MV-4-11 (cell line): ENCODE measurements around the gene TEX28.
"Not testable (repeated sequence)": the region's sequence is repeated elsewhere in the genome, so short reads cannot be mapped to it uniquely, and the experiment has no call there.

Source experiments
- DNase-seq: peaks from one replicate; lab custom pipeline; 2025; lab: John Stamatoyannopoulos, UW

Gene TEX28, protein sequence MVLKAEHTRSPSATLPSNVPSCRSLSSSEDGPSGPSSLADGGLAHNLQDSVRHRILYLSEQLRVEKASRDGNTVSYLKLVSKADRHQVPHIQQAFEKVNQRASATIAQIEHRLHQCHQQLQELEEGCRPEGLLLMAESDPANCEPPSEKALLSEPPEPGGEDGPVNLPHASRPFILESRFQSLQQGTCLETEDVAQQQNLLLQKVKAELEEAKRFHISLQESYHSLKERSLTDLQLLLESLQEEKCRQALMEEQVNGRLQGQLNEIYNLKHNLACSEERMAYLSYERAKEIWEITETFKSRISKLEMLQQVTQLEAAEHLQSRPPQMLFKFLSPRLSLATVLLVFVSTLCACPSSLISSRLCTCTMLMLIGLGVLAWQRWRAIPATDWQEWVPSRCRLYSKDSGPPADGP

DNA sequence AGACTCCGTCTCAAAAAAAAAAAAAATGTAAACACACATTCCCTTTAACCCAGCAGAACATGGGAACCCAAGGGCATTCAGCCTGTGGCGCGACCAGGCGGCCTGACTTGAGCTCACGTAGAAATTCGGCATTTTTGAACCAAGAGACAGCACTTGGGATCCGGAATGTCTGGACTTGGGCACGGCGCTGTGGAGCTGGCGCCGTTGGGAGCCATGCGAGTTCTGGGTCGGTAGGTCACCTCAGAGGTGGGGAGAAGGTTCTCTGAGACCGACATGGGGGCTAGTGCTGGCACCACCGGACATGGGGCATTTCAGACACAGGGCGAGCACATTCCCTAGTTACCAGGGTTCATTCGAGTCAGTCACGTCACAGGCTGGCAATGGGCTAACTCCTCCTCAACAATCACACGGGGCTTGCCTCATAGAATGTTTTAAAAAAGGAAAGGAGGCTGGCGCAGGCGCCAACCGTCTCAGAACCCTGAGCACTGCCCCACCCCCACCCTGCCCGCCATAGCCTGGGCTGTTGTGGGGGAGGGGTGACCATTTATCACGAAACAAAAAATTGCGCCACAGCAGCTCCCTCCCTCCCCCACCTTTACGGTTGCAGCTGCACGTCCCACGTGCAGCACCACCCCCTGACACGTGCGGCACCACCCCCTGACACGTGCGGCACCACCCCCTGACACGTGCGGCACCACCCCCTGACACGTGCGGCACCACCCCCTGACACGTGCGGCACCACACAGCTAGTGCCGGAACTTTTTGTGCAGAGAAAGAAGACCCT, at the start of gene TEX28:
Gene TEX28 (minus strand): TSS at position 334 of the 784 bp plus-strand sequence. CDS start 3,007 bp downstream, outside the sequence.
- peak; percentile 77 for DNase-seq

DNA sequence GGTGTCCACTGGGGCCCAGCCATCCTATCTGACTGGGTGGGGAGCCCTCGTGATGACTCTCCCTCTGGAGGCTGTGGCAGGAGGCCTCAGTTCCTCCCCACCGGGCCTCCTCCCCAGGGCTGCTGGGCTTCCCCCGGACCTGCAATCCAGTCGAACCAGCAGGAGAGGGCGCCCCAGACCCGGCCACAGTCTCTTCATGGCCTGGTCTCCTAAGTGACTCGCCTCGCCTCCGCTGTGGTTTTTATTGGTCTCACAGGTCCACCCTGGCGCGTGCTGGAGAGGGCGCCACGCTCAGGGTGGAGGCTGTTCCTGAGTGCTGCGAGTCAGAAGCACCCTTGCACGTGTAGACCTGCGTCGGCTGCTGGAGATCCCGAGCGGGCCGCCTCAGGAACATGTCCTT, 48.7 kb upstream of the TEX28 start:
- DNase-seq: not testable (repeated sequence)

DNA sequence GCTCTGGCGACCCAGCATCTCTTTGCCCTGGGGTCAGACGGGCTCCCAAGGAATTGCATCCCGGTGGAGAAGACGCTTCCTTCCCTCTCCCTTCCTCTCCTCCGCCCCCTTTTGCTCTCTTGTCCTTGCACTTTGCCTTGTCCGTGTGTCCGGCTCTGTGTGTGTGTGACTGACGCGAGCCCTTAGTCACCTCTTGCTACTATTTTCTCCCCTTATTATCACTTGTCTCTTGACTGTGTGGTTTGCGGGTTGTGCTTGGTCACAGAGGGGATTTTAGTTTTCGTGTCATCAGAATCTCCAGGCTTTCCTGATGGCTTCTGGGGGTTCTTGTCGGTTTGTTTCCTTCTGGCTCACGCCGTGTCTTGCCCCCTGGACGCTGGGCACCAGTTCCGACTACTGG, 48.1 kb upstream of the TEX28 start:
- DNase-seq: not testable (repeated sequence)

DNA sequence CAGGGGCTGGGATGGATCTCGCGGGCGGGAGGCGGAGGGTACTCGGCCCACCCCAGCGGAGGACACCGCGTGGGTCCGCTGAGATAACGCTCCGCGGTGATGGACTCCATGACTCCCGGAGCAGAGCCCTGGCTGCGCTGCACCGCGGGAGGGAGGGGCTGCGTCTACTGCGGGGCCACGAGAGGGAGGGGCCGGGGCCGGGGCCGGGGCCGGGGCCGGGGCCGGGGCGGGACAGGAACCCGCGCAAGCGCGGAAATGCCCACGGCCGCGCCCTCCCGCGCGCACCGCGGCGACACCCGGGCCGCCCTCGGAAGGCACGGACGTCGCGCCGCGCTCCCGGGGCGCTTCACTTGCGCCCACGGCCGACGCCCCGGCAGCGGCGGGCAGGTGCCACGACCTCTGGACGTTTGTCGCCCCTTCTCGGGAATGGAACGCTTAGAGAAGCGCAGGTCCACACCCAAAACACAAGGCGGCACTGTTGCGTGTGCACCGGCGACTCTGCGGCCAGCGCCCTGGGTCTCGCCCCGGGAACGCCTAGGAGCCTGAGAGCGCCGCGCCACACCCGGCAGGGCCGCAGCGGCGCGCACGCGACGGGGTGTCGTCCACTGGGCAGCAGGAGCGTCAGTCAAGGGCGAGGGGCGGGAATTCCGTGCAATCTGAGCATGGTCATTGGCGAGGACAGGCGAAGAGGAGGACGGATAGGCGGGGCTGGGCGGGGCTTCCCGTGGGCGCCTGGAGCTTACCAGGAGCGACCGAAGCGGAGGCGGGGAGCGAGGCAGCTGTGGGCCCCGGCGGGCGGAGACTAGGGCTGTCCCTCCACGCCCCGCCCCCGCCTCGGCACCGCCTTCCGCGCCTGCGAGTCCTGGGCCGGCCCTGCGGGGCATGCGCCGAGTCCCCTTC, 46.7 kb upstream of the TEX28 start:
- DNase-seq: not testable (repeated sequence)

DNA sequence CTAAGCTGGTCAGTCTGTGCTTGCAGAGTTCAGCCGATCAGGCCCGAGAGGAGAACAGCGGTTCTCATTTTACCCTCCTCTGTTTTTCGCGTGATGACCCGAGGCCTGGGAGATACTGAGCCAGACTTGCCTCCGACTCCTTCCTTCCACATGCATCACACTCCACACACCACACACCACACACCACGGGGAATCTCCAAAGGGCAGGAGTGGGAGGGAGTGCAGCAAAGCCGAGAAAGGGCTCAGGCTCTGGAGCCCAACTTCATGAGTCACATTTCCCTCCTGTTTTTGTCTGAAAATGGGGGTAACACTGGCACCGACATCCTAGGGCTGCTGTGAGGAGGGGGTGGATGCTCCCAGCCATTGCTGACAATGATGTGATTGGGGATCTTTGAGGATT, 39.6 kb upstream of the TEX28 start:
- DNase-seq: no peak

DNA sequence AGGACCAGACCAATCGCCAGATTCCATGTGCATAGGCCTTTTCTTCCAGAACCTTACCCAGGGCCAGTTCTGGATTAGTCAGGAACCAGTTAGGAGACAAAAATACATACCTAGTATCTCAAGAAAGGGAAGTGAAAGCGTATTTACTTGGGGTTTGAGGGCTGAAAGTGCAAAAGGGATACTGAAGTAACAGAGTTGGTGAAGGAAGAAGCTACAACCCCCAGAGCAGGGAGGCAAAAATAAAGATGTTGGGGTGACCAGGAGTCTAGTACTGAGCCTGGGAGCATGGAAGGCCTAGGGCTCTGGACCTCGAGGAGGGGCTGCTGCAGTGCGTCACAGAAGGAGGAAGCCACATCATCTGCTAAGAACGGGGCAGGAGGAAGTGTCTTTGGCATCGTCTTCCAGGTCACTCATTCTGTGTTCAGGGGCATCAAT, 38.9 kb upstream of the TEX28 start:
- peak; percentile 75 for DNase-seq

DNA sequence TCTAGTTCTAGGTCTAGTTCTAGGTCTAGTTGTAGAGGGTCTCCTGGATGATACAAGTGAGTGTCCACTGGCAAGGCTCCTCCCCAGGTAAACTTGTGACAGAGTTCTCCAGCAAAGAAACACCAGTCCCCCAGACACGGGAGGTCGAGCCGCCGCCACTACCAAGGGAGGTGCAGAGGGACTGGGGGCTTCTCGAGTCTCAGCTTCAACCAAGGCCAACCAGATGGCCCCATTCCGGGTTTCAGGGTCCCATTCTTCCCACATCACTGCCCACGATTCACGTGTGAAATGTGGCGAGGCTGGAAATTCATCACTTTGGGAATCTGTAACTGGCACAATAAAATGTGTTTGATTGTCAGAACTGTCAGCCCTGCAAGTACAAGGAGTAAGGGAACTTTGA, 38.2 kb upstream of the TEX28 start:
- DNase-seq: no peak

DNA sequence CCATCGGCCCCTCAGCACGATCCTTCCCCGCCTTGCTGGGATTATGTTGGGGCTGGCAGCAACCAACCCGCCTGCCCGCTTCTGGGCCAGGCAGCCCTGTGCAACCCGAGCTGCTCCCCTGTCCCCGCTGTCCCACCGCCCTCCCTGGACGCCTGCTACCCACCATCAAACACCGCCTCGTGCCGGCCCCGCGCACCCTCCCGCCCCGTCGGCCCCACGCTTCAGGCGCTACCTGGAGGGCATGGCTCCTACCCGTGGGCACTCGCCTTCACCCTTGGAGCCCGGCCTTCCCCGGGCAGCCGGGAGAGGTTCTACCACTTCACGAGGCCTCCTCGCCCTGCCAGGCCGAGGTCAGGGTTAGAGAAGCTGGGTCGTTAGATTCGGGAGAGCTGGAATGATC, 37.6 kb upstream of the TEX28 start:
- DNase-seq: no peak

DNA sequence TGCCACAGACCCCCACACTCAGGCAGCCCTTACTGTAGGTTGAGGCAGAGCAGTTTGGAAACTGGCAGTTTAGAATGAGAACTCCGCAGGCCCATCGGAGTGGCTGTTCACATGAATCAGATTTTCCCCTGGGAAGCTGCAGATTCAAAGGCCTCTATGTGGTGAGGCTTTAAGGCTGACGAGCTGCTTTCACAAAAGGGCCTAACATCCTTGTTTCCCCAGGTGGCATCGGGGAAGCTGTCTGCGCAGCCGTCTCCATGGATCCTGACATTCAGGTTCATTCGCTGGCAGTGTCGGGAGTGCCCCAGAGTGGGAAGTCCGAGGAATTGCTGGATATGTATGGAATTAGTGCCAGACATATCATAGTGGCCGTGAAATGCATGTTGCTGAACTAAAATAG, 34.4 kb upstream of the TEX28 start:
- no peak for DNase-seq

DNA sequence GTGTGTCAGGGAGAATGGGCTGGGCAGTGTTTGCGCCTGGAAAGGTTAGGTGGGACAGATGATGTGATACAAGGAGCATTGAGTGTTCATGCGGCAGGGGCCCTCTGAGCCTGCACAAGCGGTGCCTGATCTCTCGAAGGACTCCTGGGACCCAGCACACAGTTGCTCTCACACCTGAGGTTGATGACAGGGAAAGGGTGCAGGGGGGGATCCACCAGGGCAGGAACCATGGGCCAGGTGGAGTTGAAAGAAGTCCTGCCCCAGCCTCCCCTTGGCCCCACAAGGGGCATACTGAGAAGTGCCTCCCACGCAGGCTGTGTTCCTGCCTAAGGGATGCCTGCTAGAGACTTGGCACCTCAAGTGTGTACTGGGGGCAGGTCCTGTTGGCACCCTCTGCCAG, 33.7 kb upstream of the TEX28 start:
- no peak for DNase-seq

DNA sequence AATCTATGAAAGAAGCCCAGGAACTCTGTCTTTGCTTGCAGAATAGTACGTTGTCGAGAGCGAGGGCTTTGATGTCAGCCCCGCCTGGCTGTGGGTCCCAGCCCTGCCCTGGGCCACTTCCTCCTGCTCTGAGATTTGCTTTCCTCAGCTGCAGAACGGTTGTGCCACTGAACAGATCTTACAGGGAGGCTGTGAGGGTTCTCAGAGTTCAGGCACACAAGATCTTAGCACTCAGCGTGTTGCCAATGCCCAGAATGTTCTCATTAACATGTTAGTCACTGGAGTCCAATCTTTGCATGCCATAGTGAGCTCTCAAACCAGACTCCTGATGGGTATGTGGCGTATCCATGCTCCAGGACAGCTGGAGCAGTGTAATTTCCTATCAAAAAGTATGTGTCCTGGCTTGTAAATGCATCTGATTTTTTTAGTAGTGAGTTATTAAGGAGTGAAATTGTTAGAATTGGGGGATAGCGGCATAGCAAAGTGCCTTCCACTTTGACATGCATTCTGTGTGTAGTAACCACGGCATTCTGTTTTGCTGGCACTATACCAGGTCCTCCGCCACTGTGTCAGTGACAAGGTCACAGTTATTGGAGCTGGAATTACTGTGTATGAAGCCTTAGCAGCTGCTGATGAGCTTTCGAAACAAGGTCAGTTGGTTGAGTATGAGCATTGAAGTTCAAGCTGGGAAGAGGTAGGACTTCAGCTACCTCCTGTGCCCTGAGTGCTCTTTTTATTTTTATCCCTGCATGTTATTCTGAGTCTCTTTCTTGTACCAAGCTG, 32.3 kb upstream of the TEX28 start:
- DNase-seq: peak; percentile 44

DNA sequence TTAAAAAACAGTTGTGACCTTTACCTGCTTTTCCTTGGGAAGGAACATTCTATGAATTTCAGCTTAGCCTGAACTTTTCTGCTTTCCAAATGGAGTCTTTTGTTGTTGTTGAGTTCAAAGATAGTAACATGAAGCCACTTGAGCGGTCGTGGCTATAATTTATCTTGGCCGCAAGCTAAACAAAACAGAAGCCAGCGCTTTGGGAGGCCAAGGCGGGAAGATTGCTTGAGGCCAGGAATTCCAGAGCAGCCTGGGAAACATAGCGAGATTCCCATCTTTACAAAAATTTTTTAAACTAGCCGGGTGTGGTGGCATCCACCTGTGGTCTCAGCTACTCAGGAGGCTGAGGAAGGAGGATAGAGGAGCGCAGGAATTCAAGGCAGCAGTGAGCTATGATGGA, 30.6 kb upstream of the TEX28 start:
- no peak for DNase-seq

DNA sequence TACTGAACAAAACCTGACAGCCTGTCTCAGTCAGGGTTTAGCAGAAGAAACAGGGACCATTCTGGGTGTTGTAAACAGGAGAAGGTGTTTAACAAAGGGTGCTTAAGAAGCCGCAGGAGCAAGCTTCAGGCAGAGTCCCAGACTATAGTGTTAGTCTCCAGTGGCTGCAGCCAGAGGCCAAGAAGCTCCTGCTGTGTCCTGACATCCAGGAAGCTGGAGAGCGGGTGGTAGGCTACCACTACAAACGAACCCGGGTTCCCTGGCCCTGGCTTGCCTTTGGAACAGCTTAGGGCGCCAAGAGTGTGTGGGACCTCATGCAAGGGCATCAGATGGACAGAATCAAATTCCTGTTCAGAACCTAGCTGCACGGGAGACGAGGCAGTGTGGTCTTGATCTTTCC, 28.6 kb upstream of the TEX28 start:
- no peak for DNase-seq

DNA sequence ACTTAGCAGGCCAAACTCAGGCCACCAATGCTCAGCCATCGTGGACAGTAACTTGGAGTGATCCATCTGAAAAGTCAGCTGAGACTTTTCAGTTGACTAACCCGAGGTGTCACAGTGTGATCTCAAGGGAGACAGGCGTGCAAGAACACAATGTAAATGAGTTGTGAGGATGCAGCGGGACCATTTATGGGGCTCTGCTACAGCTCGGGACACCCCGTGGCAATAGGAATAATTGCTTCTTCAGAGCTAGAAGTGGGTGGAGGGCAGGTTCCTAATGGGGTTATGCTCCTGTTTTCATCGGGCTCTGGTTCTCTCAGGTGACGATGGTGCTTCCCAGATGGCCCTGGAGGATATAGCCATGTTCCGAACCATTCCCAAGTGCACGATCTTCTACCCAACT, 28.0 kb upstream of the TEX28 start:
- DNase-seq: no peak

DNA sequence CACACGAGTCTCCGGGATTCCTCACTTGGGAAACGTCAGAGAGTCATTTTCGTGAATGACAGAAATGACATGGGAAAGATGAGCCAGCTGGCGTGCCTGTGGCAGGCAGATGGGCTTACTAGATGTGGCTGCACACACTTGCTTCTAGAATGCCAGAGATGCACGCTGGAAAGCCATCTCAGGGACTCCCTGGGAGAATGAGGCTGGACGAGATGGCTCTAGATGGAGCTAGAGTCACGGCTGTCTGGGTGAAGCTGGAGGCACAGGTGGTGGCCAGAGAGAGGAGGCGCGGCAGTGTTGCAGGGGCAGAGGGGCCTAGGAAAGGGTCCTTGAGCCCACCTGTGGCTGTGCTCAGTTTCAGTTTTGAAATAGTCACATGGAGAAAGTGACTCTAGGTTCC, 26.7 kb upstream of the TEX28 start:
- no peak for DNase-seq

DNA sequence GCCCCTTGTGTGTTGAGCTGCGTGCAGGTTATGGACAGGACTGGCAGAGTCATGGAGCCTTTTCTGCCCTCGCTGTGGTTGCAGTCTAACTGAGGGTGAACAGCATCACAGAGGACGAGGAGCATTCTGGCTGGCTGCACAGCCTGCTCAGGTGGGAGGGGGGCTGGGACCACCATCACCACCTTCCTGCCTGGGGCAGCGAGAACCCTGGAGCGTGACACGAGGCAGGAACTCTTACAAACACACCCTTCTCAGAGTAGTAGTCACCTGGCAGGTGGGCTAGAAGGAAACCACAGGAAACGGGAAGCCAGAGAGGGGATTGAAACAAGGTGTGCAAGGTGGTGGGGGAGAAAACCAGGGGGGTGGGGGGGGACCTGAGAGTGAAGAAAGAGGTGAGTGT, 26.2 kb upstream of the TEX28 start:
- no peak for DNase-seq

DNA sequence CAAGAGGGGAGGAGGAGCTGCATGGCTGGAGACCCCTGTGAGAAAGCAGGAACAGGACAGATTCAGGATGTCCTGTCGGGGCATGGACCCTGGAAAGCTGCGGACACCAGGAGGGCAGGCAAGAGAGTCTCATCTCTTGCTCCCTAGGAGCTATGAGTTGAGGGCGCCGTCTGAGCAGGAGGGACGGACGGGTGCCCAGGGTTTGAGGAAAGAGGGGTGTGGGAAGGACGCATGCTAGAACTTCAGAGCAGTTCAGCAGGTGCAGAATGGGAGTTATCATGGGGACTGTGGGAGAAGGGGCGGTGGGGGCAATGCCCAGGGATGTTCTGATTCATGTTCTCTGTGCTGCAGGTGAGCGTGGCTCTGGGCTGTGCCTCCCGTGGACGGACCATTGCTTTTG, 25.5 kb upstream of the TEX28 start:
- no peak for DNase-seq

DNA sequence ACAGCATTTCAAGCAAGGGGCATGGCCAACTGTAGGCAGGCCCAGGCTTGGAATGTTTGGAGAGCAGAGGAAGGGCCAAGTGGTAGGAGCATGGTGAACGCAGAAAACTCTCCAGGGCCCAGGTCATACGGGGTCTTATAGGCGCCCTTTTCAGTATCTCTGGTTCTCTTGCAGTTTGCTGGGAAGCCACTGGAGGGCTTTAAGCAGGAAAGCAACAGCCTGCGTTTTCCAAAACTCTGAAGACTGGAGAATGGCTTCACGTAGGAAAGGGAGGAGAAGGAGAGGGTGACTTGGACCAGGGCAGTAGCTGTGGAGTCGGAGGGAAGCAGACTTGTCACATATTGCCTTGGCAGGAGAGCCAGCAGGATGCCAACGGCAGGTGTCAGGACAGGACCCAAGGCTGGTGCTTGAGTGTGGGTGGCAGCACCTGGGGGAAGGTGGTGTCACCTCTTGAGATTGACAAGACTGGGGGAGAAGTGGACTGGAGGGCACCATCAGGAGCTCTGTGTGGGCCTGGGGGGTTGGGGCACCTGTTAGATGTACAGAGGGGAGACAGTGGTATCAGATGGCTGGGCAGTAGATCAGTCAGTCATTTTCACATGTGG, 22.6 kb upstream of the TEX28 start:
- DNase-seq: no peak

DNA sequence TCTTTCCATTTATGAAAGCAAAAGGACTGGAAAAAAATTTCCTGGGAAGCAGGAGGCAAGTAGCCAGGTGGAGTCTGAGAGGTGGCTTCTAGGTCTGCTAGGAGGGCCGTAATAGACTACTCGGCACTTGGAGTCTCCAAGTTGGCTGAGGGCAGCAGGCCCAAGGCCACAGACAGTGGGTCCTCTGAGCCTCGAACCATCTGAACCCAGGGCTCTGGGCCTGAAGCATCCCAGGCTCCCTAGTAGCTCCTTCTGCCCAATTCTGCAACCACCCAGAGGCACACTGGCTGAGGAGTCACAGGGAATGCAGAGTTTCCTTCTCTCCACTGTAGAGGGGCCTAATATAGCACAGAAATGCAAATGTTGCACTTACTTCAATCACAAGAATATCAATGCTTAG, 20.5 kb upstream of the TEX28 start:
- DNase-seq: no peak

DNA sequence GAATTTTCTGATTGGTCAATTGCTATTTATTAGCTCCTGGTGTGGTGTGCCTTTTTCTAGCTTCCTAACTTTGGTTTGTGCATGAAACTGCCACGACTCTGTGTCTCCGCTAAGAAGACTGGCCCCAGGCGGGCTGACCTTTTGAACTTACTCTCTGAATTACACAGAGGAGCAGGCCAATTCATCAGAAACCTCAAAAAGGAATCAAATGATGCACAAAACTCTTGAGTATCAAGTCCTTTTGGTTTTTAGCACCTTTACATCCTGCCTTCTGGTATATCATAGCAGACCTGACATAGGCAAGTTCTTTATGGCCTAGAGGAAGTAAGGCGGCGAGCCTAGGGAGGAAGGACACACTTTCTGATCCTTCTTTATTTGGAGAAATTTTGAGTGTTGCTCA, 18.2 kb upstream of the TEX28 start:
- DNase-seq: peak; percentile 12

DNA sequence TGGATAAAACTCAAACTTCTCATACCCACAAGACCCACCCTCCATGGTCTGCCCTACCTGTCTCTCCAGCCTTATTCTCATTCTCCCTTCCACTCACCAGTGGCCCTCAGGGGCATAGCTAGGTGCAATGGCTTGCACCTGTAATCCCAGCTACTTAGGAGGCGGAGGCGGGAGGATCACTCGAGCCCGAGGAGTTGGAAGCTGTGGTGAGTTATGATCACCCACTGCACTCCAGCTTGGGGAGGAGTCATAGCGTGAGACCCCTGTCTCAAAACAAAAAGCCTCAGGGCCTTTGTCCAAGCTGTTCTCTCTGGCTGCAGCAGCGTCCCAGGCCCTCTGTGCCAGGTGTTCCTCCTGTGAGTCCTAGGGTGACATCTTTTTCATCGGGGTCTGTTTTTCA, 17.2 kb upstream of the TEX28 start:
- DNase-seq: no peak
